Trophoblast cell (in vitro differentiated cells and primary cell): ENCODE results near the gene CLCN4.

Experiments used
- DNase-seq, 2 donors: peaks; one replicate each; pipeline ENCODE4 v3.0.0-alpha.2; 2016
- H2AFZ ChIP-seq: 2 replicates; pipeline ENCODE4 v1.6.1; 2013; ENCODE audit warnings: low read length, moderate library complexity, mild to moderate bottlenecking; ENCODE audit not compliant: insufficient read depth, poor library complexity
- H2AK5ac ChIP-seq: 2 replicates; pipeline ENCODE4 v1.6.1; 2013; ENCODE audit warnings: mild to moderate bottlenecking, low read length
- H2BK120ac ChIP-seq: 2 replicates; pipeline ENCODE4 v1.6.1; 2013; ENCODE audit warnings: low read length, mild to moderate bottlenecking, moderate library complexity; ENCODE audit not compliant: insufficient read depth, poor library complexity
- H2BK12ac ChIP-seq: 2 replicates; pipeline ENCODE4 v1.6.1; 2013; ENCODE audit warnings: mild to moderate bottlenecking, low read length, moderate library complexity
- H2BK5ac ChIP-seq: 2 replicates; pipeline ENCODE4 v1.6.1; 2013; ENCODE audit warnings: low read length, low read depth, moderate library complexity, mild to moderate bottlenecking; ENCODE audit not compliant: poor library complexity
- H3K14ac ChIP-seq: 2 replicates; pipeline ENCODE4 v1.6.1; 2013; ENCODE audit warnings: mild to moderate bottlenecking, low read length
- H3K18ac ChIP-seq: 2 replicates; pipeline ENCODE4 v1.6.1; 2013; ENCODE audit warnings: mild to moderate bottlenecking, low read length
- H3K23ac ChIP-seq: 2 replicates; pipeline ENCODE4 v1.6.1; 2013; ENCODE audit warnings: low read length
- H3K27ac ChIP-seq: 2 replicates; pipeline ENCODE4 v1.5.1; 2013; ENCODE audit warnings: low read depth, mild to moderate bottlenecking, inconsistent platforms, low read length, moderate library complexity
- H3K27me3 ChIP-seq: 2 replicates; pipeline ENCODE4 v1.6.1; 2013; ENCODE audit warnings: inconsistent platforms, mild to moderate bottlenecking, low read length, moderate library complexity; ENCODE audit not compliant: insufficient read depth
- H3K36me3 ChIP-seq, 2 experiments: 1 replicate in 1 of 2; 2 replicates in 1 of 2; pipeline ENCODE4 v1.6.1; 2013; ENCODE audit warnings: low read length in 2 of 2, mild to moderate bottlenecking in 2 of 2, moderate library complexity in 1 of 2; ENCODE audit not compliant: insufficient read depth in 2 of 2, control insufficient read depth in 1 of 2
- H3K4ac ChIP-seq: 2 replicates; pipeline ENCODE4 v1.6.1; 2013; ENCODE audit warnings: low read depth, mild to moderate bottlenecking, low read length, moderate library complexity
- H3K4me1 ChIP-seq, 2 experiments: 1 replicate in 1 of 2; 2 replicates in 1 of 2; pipeline ENCODE4 v1.6.1; 2013; ENCODE audit warnings: low read length in 2 of 2, mild to moderate bottlenecking in 2 of 2, moderate library complexity in 1 of 2; ENCODE audit not compliant: insufficient read depth in 2 of 2, control insufficient read depth in 1 of 2
- H3K4me2 ChIP-seq: 2 replicates; pipeline ENCODE4 v1.6.1; 2013; ENCODE audit warnings: inconsistent platforms, mild to moderate bottlenecking, low read length, moderate library complexity
- H3K4me3 ChIP-seq: 2 replicates; pipeline ENCODE4 v1.5.1; 2013; ENCODE audit warnings: mild to moderate bottlenecking, low read depth, low read length, inconsistent platforms
- H3K79me1 ChIP-seq: one replicate; pipeline ENCODE4 v1.6.1; 2013; ENCODE audit warnings: low read length
- H3K79me2 ChIP-seq: 2 replicates; pipeline ENCODE4 v1.6.1; 2013; ENCODE audit warnings: low read length, mild to moderate bottlenecking; ENCODE audit not compliant: control insufficient read depth, insufficient read depth, poor library complexity
- H3K9ac ChIP-seq: 2 replicates; pipeline ENCODE4 v1.6.1; 2013; ENCODE audit warnings: mild to moderate bottlenecking, low read length
- H3K9me3 ChIP-seq: 2 replicates; pipeline ENCODE4 v1.6.1; 2013; ENCODE audit warnings: low read depth, mild to moderate bottlenecking, control low read depth, inconsistent platforms, low read length; ENCODE audit not compliant: insufficient read depth
- H4K12ac ChIP-seq: 2 replicates; pipeline ENCODE4 v1.6.1; 2013; ENCODE audit warnings: low read depth, mild to moderate bottlenecking, low read length, moderate library complexity
- H4K8ac ChIP-seq: 2 replicates; pipeline ENCODE4 v1.6.1; 2013; ENCODE audit warnings: low read depth, mild to moderate bottlenecking, low read length, moderate library complexity
- H4K91ac ChIP-seq: one replicate; pipeline ENCODE4 v1.6.1; 2013; ENCODE audit warnings: low read depth, mild to moderate bottlenecking, low read length, moderate library complexity
- WGBS: extraction: QIAGEN DNeasy Blood & Tissue Kit; methylation state at CpG from one replicate; pipeline ENCODE4 v1.1.7; 2013; ENCODE audit warnings: missing lambda C conversion rate; ENCODE audit not compliant: insufficient read length, insufficient coverage; ENCODE audit errors: extremely low coverage; 5-methylcytosine and 5-hydroxymethylcytosine counted together

CLCN4 gene

GRCh38 chrX:10176121-10177003 is 19.6 kb downstream of the CLCN4 start:
- no peak overlapping the region for H2AK5ac ChIP-seq
- no peak overlapping the region for H3K9ac ChIP-seq
- peaks cover 22 to 26% of the 10 kb centered on the region in 2 experiments for H3K4me1 ChIP-seq
- peaks cover 24% of the 10 kb centered on the region for H3K79me1 ChIP-seq
- H3K9me3 ChIP-seq = no peaks in the 10 kb centered on the region
- no peak overlapping the region for H3K4ac ChIP-seq
- no peak overlapping the region for H3K18ac ChIP-seq
- H2BK12ac ChIP-seq = peak overlapping the region; percentile 72
- H3K4me2 ChIP-seq = no peak overlapping the region
- H2BK5ac ChIP-seq = no peak overlapping the region
- H3K23ac ChIP-seq = no peak overlapping the region
- H4K91ac ChIP-seq = no peak overlapping the region
- no peak overlapping the region for H2BK120ac ChIP-seq
- H4K12ac ChIP-seq = peak overlapping the region; percentile 48
- H3K14ac ChIP-seq = no peak overlapping the region
- H2AFZ ChIP-seq = no peak overlapping the region
- H3K4me3 ChIP-seq = no peak overlapping the region
- no peaks in the 10 kb centered on the region for H3K27me3 ChIP-seq
- H3K36me3 ChIP-seq = no peaks in the 10 kb centered on the region
- H3K79me2 ChIP-seq = peaks cover 5% of the 10 kb centered on the region
- peak overlapping the region; percentile 42 for H4K8ac ChIP-seq
- no peak overlapping the region for H3K27ac ChIP-seq
- no CpG with 5 or more reads among the region's 16 CpGs for WGBS
- peak in 1 of 2 donors; percentile 32 for DNase-seq

GRCh38 chrX:10177004-10177396 is 20.2 kb downstream of the CLCN4 start:
- H3K4me3 ChIP-seq = no peak overlapping the region
- no peak overlapping the region for H3K23ac ChIP-seq
- DNase-seq = no peak
- H3K36me3 ChIP-seq = no peaks in the 10 kb centered on the region
- H2BK5ac ChIP-seq = no peak overlapping the region
- peaks cover 22 to 26% of the 10 kb centered on the region in 2 experiments for H3K4me1 ChIP-seq
- no peak overlapping the region for H3K18ac ChIP-seq
- no peak overlapping the region for H3K9ac ChIP-seq
- no peak overlapping the region for H3K4ac ChIP-seq
- H3K4me2 ChIP-seq = no peak overlapping the region
- no peak overlapping the region for H4K12ac ChIP-seq
- no peak overlapping the region for H3K14ac ChIP-seq
- no CpG with 5 or more reads among the region's 7 CpGs for WGBS
- no peak overlapping the region for H2AFZ ChIP-seq
- H4K91ac ChIP-seq = no peak overlapping the region
- H3K9me3 ChIP-seq = no peaks in the 10 kb centered on the region
- H3K79me2 ChIP-seq = peaks cover 5% of the 10 kb centered on the region
- no peak overlapping the region for H4K8ac ChIP-seq
- peaks cover 24% of the 10 kb centered on the region for H3K79me1 ChIP-seq
- no peak overlapping the region for H2BK120ac ChIP-seq
- H2AK5ac ChIP-seq = no peak overlapping the region
- H3K27me3 ChIP-seq = no peaks in the 10 kb centered on the region
- H3K27ac ChIP-seq = no peak overlapping the region
- no peak overlapping the region for H2BK12ac ChIP-seq

- Histone ChIP-seq H3K36me3 (no peaks in the 10 kb centered on the region), H2AK5ac (no peak overlapping the region), H3K23ac (no peak overlapping the region), H3K79me1 (peaks cover 21% of the 10 kb centered on the region), H3K27ac (no peak overlapping the region), H3K27me3 (no peaks in the 10 kb centered on the region), H2AFZ (no peak overlapping the region), H3K4me2 (no peak overlapping the region), H2BK5ac (no peak overlapping the region), H4K8ac (no peak overlapping the region), H2BK120ac (no peak overlapping the region), H3K4ac (no peak overlapping the region), H3K4me3 (no peak overlapping the region), H2BK12ac (no peak overlapping the region), H3K18ac (no peak overlapping the region), H3K9me3 (no peaks in the 10 kb centered on the region), H4K12ac (no peak overlapping the region), H3K9ac (no peak overlapping the region), H4K91ac (no peak overlapping the region), H3K79me2 (peaks cover 5% of the 10 kb centered on the region), H3K4me1 (peaks cover 22 to 23% of the 10 kb centered on the region in 2 experiments), H3K14ac (no peak overlapping the region)
- DNase-seq = no peak
- WGBS = no CpG with 5 or more reads among the region's 3 CpGs
These were observed 20.8 kb downstream of the CLCN4 start for GRCh38 chrX:10177601-10178000.

- Histone ChIP-seq H3K9me3 (no peaks in the 10 kb centered on the region), H3K23ac (no peak overlapping the region), H3K9ac (no peak overlapping the region), H3K18ac (no peak overlapping the region), H3K27me3 (no peaks in the 10 kb centered on the region), H4K12ac (no peak overlapping the region), H3K79me1 (peaks cover 14% of the 10 kb centered on the region), H3K79me2 (peaks cover 5% of the 10 kb centered on the region), H2AFZ (no peak overlapping the region), H3K4me3 (no peak overlapping the region), H2AK5ac (no peak overlapping the region), H2BK12ac (no peak overlapping the region), H3K4me1 (peaks cover 14 to 16% of the 10 kb centered on the region in 2 experiments), H2BK120ac (no peak overlapping the region), H3K27ac (no peak overlapping the region), H2BK5ac (no peak overlapping the region), H3K4me2 (no peak overlapping the region), H4K8ac (no peak overlapping the region), H4K91ac (no peak overlapping the region), H3K4ac (no peak overlapping the region), H3K14ac (no peak overlapping the region), H3K36me3 (no peaks in the 10 kb centered on the region)
- no peak for DNase-seq
- no CpG with 5 or more reads among the region's 5 CpGs for WGBS
These were observed 22.2 kb downstream of the CLCN4 start for GRCh38 chrX:10178866-10179463.
